ENCODE data around the gene E2F8. TPM values are rescaled to one million over a fixed set of nuclear protein-coding genes. Genes with fewer than 3 reads are reported as not detected.

The E2F8 gene
- total RNA-seq, 1 donor from 2014 or later = 4.2 TPM

DNA sequence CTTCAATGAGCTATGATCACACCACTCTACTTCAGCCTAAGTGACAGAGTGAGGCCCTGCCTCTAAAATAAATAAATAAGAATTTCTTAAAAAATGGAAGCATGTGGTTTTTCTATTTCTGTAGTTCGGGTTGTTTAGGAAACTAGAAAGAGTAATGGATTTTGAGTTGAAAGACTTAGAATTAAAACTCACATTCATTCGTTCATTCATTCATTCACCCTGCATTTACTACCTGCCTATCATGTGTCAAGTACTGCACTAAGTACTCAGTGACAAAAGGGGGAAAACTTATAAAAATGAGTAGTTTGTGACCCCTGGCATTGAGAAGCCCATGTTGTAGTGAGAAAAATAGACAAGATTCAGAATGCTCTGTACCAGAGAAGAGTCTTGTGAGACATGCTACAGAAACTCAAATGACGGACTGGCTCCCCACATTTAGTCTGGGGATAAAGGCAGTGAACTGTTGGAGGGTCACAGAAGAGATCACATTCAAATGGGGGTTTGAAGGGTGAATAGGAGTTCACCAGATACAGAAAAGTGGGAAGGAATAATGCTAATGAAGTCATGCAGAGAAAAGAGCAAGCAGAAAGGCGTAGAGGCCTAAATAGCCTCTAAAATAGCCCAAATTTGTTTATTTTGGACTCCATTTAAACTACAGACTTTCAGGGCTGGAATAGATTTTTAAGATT is 46.0 kb downstream of the E2F8 start:
- Histone ChIP-seq H3K36me3 (ENCODE audit: control insufficient read depth in 3 of 3, insufficient read depth in 3 of 3, low read length in 3 of 3) (peaks cover 11 to 19% (median 16%) of the 10 kb centered on the region in 3 donors), H3K4me1 (ENCODE audit: control insufficient read depth in 3 of 3, insufficient read depth in 3 of 3, low read length in 3 of 3) (peaks cover 24 to 42% (median 36%) of the 10 kb centered on the region in 3 donors), H3K9ac (ENCODE audit: low read depth in 1 of 3, low read length in 3 of 3) (peak overlapping the region in 2 of 3 donors; percentile 17 to 55), H3K27ac (ENCODE audit: low read depth, low read length) (peak overlapping the region; percentile 98), H3K4me3 (ENCODE audit: low read length in 3 of 3) (peak overlapping the region in 1 of 3 donors; percentile 3), H3K27me3 (ENCODE audit: control insufficient read depth in 3 of 3, insufficient read depth in 3 of 3, low read length in 3 of 3) (no peaks in the 10 kb centered on the region), H3K9me3 (ENCODE audit: control insufficient read depth in 3 of 3, low read length in 3 of 3) (no peaks in the 10 kb centered on the region)

DNA sequence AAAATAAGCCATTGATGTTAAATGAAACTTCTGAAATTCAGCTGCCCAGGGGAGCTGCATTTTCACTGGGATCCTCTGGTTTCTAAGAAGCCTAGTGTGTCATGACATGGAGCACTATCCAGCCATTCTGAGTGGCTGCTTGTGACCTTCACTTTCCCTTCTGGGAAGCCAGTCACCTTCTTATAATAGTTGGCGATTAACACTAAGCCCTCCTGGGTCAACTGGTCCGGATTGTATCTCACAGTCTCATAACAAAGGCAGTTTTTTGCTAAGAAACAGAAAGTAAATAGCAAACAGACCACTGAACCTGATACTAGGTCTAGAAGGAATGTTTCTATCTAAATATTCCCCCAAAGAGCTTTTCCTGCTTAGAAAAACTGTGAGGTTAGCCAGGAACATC is 46.8 kb downstream of the E2F8 start:
- peaks cover 18 to 34% (median 34%) of the 10 kb centered on the region in 3 donors for H3K4me1 ChIP-seq (ENCODE audit: control insufficient read depth in 3 of 3, insufficient read depth in 3 of 3, low read length in 3 of 3)
- H3K9ac ChIP-seq (ENCODE audit: low read depth in 1 of 3, low read length in 3 of 3) = peak overlapping the region; percentile 17 to 57 (median 55)
- H3K27me3 ChIP-seq (ENCODE audit: control insufficient read depth in 3 of 3, insufficient read depth in 3 of 3, low read length in 3 of 3) = no peaks in the 10 kb centered on the region
- H3K27ac ChIP-seq (ENCODE audit: low read depth, low read length) = peak overlapping the region; percentile 98
- no peak overlapping the region for H3K4me3 ChIP-seq (ENCODE audit: low read length in 3 of 3)
- H3K36me3 ChIP-seq (ENCODE audit: control insufficient read depth in 3 of 3, insufficient read depth in 3 of 3, low read length in 3 of 3) = peaks cover 13 to 24% (median 22%) of the 10 kb centered on the region in 3 donors
- no peaks in the 10 kb centered on the region for H3K9me3 ChIP-seq (ENCODE audit: control insufficient read depth in 3 of 3, low read length in 3 of 3)

DNA sequence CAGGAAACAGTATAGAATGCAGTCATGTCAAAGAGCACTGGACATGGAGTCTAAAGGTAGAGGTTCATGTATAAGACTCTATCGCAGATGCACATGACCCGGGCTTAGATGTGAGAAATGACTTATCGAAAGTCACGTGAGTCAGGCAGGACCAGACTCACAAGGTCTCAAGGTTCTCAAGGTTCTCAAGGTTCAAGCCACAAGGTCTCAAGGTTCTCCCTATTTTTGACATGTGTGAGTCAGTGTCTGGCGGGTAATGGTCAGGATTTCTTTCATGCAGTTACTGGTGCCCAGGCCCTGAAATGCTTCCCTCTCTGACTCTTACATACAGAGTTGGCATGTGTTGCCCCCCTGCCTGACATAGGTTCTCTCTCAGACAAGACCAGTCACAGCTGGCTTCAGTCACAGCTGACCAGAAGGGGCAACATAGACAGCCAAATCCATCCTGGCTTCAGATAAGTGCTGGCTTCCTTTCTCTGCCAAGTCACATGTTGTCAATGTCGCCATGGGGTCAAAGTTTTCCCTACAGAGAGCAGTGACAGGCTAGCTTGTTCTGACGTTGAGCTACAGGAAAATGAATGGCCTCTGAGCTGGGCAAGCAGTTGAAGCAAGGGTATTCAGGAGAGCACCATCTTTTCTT is 49.1 kb downstream of the E2F8 start:
- Histone ChIP-seq H3K27ac (ENCODE audit: low read depth, low read length) (peak overlapping the region; percentile 98), H3K4me1 (ENCODE audit: control insufficient read depth in 3 of 3, insufficient read depth in 3 of 3, low read length in 3 of 3) (peaks cover 14 to 30% (median 26%) of the 10 kb centered on the region in 3 donors), H3K27me3 (ENCODE audit: control insufficient read depth in 3 of 3, insufficient read depth in 3 of 3, low read length in 3 of 3) (no peaks in the 10 kb centered on the region), H3K4me3 (ENCODE audit: low read length in 3 of 3) (no peak overlapping the region), H3K9me3 (ENCODE audit: control insufficient read depth in 3 of 3, low read length in 3 of 3) (no peaks in the 10 kb centered on the region), H3K36me3 (ENCODE audit: control insufficient read depth in 3 of 3, insufficient read depth in 3 of 3, low read length in 3 of 3) (peaks cover 29 to 44% (median 43%) of the 10 kb centered on the region in 3 donors), H3K9ac (ENCODE audit: low read depth in 1 of 3, low read length in 3 of 3) (peak overlapping the region in 1 of 3 donors; percentile 54)

DNA sequence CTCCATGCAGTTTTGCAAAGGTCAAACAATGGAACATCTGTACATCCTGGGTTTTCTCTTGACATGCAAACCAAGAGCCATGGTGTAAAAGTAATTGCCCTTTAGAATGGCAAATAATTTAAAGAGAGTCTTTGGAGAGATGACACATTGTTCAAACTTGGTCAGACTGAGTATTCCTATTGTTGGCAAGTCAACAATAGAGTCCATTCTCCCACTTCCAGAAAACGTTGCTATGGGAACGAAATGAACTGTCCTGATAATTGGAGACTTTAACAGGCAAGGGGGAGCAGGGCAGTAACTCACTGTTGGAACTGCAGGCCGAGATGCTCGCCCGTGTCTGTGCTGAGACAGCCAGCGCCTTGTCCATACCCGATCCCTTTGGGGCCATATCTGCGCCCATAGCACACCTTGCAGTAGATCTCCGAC is 52.9 kb downstream of the E2F8 start:
- no peak overlapping the region for H3K27ac ChIP-seq (ENCODE audit: low read depth, low read length)
- H3K9ac ChIP-seq (ENCODE audit: low read depth in 1 of 3, low read length in 3 of 3) = no peak overlapping the region
- peaks cover 61 to 78% (median 78%) of the 10 kb centered on the region in 3 donors for H3K36me3 ChIP-seq (ENCODE audit: control insufficient read depth in 3 of 3, insufficient read depth in 3 of 3, low read length in 3 of 3)
- H3K27me3 ChIP-seq (ENCODE audit: control insufficient read depth in 3 of 3, insufficient read depth in 3 of 3, low read length in 3 of 3) = no peaks in the 10 kb centered on the region
- H3K4me3 ChIP-seq (ENCODE audit: low read length in 3 of 3) = no peak overlapping the region
- H3K9me3 ChIP-seq (ENCODE audit: control insufficient read depth in 3 of 3, low read length in 3 of 3) = no peaks in the 10 kb centered on the region
- H3K4me1 ChIP-seq (ENCODE audit: control insufficient read depth in 3 of 3, insufficient read depth in 3 of 3, low read length in 3 of 3) = peaks cover 0 to 13% (median 9%) of the 10 kb centered on the region in 3 donors

GRCh38 chr11:19187114-19187832 is 53.5 kb downstream of the E2F8 start:
- Histone ChIP-seq H3K27me3 (ENCODE audit: control insufficient read depth in 3 of 3, insufficient read depth in 3 of 3, low read length in 3 of 3) (no peaks in the 10 kb centered on the region), H3K36me3 (ENCODE audit: control insufficient read depth in 3 of 3, insufficient read depth in 3 of 3, low read length in 3 of 3) (peaks cover 59 to 80% (median 78%) of the 10 kb centered on the region in 3 donors), H3K9ac (ENCODE audit: low read depth in 1 of 3, low read length in 3 of 3) (no peak overlapping the region), H3K27ac (ENCODE audit: low read depth, low read length) (no peak overlapping the region), H3K9me3 (ENCODE audit: control insufficient read depth in 3 of 3, low read length in 3 of 3) (no peaks in the 10 kb centered on the region), H3K4me3 (ENCODE audit: low read length in 3 of 3) (no peak overlapping the region), H3K4me1 (ENCODE audit: control insufficient read depth in 3 of 3, insufficient read depth in 3 of 3, low read length in 3 of 3) (peaks cover 0 to 11% (median 6%) of the 10 kb centered on the region in 3 donors)

DNA sequence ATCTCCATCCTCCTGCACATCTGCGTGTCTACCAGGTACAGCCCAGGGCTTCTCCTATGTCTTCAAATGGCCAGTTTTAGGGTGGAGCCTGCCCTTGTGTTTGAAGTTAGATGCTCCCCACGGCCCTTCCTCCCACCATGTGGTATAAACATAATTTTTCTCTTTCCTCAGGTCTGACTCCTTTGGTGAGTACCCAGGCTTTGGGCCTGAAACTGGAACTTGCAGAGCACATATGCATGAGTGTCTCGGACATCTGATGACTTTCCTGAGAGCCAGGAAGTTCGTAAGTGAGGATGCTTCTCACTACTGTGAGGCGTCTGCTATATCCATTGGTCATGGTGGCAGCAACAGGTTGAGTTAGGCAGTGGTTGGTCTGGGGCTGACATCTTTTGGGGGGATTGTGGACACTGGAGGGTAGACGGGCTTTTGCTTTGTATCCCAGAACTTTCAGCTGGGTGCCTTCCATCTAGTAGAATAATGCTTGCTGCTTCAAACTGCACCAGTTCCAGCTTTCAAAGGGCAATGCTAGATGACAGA is 55.2 kb downstream of the E2F8 start:
- no peak overlapping the region for H3K4me3 ChIP-seq (ENCODE audit: low read length in 3 of 3)
- no peak overlapping the region for H3K27ac ChIP-seq (ENCODE audit: low read depth, low read length)
- no peaks in the 10 kb centered on the region for H3K27me3 ChIP-seq (ENCODE audit: control insufficient read depth in 3 of 3, insufficient read depth in 3 of 3, low read length in 3 of 3)
- H3K4me1 ChIP-seq (ENCODE audit: control insufficient read depth in 3 of 3, insufficient read depth in 3 of 3, low read length in 3 of 3) = peaks cover 0 to 3% (median 0%) of the 10 kb centered on the region in 3 donors
- H3K9ac ChIP-seq (ENCODE audit: low read depth in 1 of 3, low read length in 3 of 3) = no peak overlapping the region
- H3K36me3 ChIP-seq (ENCODE audit: control insufficient read depth in 3 of 3, insufficient read depth in 3 of 3, low read length in 3 of 3) = peaks cover 54 to 72% (median 71%) of the 10 kb centered on the region in 3 donors
- H3K9me3 ChIP-seq (ENCODE audit: control insufficient read depth in 3 of 3, low read length in 3 of 3) = no peaks in the 10 kb centered on the region

DNA sequence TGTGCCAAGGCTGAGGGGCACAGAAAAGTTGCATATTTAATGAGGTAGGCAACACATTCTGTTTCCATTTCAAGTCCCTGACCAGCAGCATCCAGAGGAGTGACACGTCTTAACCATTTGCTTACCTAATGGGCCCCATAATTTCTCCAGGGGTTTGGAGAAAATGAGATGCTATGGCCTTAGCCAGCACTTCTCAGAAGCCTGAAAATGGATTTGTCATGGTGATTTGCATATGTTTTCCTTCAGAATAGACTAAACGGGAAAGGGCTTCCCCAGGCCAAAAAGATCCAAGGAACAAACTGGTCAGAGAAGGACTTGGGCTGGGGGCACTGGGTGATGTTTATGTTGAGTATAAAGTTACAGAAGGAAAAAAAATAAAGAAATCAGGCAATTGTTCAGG is 55.7 kb downstream of the E2F8 start:
- peaks cover 0 to 3% (median 0%) of the 10 kb centered on the region in 3 donors for H3K4me1 ChIP-seq (ENCODE audit: control insufficient read depth in 3 of 3, insufficient read depth in 3 of 3, low read length in 3 of 3)
- H3K4me3 ChIP-seq (ENCODE audit: low read length in 3 of 3) = no peak overlapping the region
- no peaks in the 10 kb centered on the region for H3K9me3 ChIP-seq (ENCODE audit: control insufficient read depth in 3 of 3, low read length in 3 of 3)
- peaks cover 52 to 72% (median 68%) of the 10 kb centered on the region in 3 donors for H3K36me3 ChIP-seq (ENCODE audit: control insufficient read depth in 3 of 3, insufficient read depth in 3 of 3, low read length in 3 of 3)
- H3K27me3 ChIP-seq (ENCODE audit: control insufficient read depth in 3 of 3, insufficient read depth in 3 of 3, low read length in 3 of 3) = no peaks in the 10 kb centered on the region
- H3K9ac ChIP-seq (ENCODE audit: low read depth in 1 of 3, low read length in 3 of 3) = no peak overlapping the region
- peak overlapping the region; percentile 17 for H3K27ac ChIP-seq (ENCODE audit: low read depth, low read length)

DNA sequence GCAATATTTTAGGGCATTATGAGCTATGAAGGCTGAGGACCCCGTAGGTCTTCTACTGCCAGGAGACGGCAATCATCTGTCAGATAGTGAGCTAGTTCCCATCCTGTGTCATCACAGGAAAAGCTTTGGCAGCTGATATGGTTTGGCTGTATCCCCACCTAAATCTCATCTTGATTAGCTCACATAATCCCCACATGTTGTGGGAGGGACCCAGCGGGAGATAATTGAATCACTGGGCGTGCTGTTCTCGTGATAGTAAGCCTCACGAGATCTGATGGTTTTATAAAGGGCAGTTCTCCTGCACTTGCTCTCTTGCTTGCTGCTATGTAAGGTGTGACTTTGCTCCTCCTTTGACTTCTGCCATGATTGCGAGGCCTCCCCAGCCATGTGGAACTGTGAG is 57.1 kb downstream of the E2F8 start:
- Histone ChIP-seq H3K4me1 (ENCODE audit: control insufficient read depth in 3 of 3, insufficient read depth in 3 of 3, low read length in 3 of 3) (peaks cover 0 to 3% (median 0%) of the 10 kb centered on the region in 3 donors), H3K36me3 (ENCODE audit: control insufficient read depth in 3 of 3, insufficient read depth in 3 of 3, low read length in 3 of 3) (peaks cover 49 to 62% (median 62%) of the 10 kb centered on the region in 3 donors), H3K27ac (ENCODE audit: low read depth, low read length) (no peak overlapping the region), H3K9me3 (ENCODE audit: control insufficient read depth in 3 of 3, low read length in 3 of 3) (no peaks in the 10 kb centered on the region), H3K9ac (ENCODE audit: low read depth in 1 of 3, low read length in 3 of 3) (no peak overlapping the region), H3K4me3 (ENCODE audit: low read length in 3 of 3) (no peak overlapping the region), H3K27me3 (ENCODE audit: control insufficient read depth in 3 of 3, insufficient read depth in 3 of 3, low read length in 3 of 3) (no peaks in the 10 kb centered on the region)

- Histone ChIP-seq H3K27ac (ENCODE audit: low read depth, low read length) (no peak overlapping the region), H3K9ac (ENCODE audit: low read depth in 1 of 3, low read length in 3 of 3) (no peak overlapping the region), H3K4me1 (ENCODE audit: control insufficient read depth in 3 of 3, insufficient read depth in 3 of 3, low read length in 3 of 3) (no peaks in the 10 kb centered on the region), H3K9me3 (ENCODE audit: control insufficient read depth in 3 of 3, low read length in 3 of 3) (no peaks in the 10 kb centered on the region), H3K4me3 (ENCODE audit: low read length in 3 of 3) (no peak overlapping the region), H3K36me3 (ENCODE audit: control insufficient read depth in 3 of 3, insufficient read depth in 3 of 3, low read length in 3 of 3) (peaks cover 37 to 51% (median 45%) of the 10 kb centered on the region in 3 donors), H3K27me3 (ENCODE audit: control insufficient read depth in 3 of 3, insufficient read depth in 3 of 3, low read length in 3 of 3) (no peaks in the 10 kb centered on the region)
These were observed 59.0 kb downstream of the E2F8 start for GRCh38 chr11:19181531-19182261.
